CD14-positive monocyte (primary cell): ENCODE measurements around the gene MEMO1. TPM values are rescaled to one million over a fixed set of nuclear protein-coding genes. Genes with fewer than 3 reads are reported as not detected.

Experiments
- DNase-seq, 3 donors: peaks; one replicate each; pipeline ENCODE4 v3.0.0-alpha.2; 2011 to 2022
- H2AFZ ChIP-seq: 2 replicates; pipeline ENCODE4 v1.6.0; 2012; ENCODE audit warnings: mild to moderate bottlenecking, low read depth, low read length, inconsistent platforms; ENCODE audit not compliant: insufficient read depth, poor library complexity, severe bottlenecking
- H3K27ac ChIP-seq, 2 donors: 1 replicate in 1 of 2; 2 replicates in 1 of 2; pipeline ENCODE4 v1.5.1; 2012 to 2013; ENCODE audit warnings: low read length in 2 of 2, control low read depth in 1 of 2, inconsistent platforms in 1 of 2, low read depth in 1 of 2, mild to moderate bottlenecking in 1 of 2
- H3K27me3 ChIP-seq, 2 donors: one replicate each; pipeline versions ENCODE4 v1.6.0 to v1.6.1; 2011 to 2013; ENCODE audit warnings: low read length in 2 of 2; ENCODE audit not compliant: control insufficient read depth in 2 of 2, insufficient read depth in 2 of 2
- H3K36me3 ChIP-seq, 2 donors: replicated peaks in 1 of 2; 1 replicate in 1 of 2; 2 replicates in 1 of 2; pipeline versions ENCODE4 v1.5.1 to v1.6.1; 2012 to 2013; ENCODE audit warnings: low read length in 2 of 2, control low read depth in 1 of 2, inconsistent platforms in 1 of 2, mild to moderate bottlenecking in 1 of 2; ENCODE audit not compliant: insufficient read depth in 2 of 2, control insufficient read depth in 1 of 2
- H3K4me1 ChIP-seq, 2 donors: 1 replicate in 1 of 2; 2 replicates in 1 of 2; pipeline versions ENCODE4 v1.5.1 to v1.6.1; 2012 to 2013; ENCODE audit warnings: low read length in 2 of 2, control low read depth in 1 of 2, inconsistent platforms in 1 of 2, mild to moderate bottlenecking in 1 of 2, moderate library complexity in 1 of 2; ENCODE audit not compliant: insufficient read depth in 2 of 2, control insufficient read depth in 1 of 2
- H3K4me2 ChIP-seq: replicated peaks from 2 replicates; pipeline ENCODE3; 2012; ENCODE audit warnings: low read length, moderate library complexity, mild to moderate bottlenecking; ENCODE audit not compliant: poor library complexity, severe bottlenecking; ENCODE audit errors: extremely low read depth
- H3K4me3 ChIP-seq, 3 experiments: fragments of 200-600 bp in 1 of 3; sonication (generic) in 1 of 3; replicated peaks in 1 of 3; 1 replicate in 2 of 3; 2 replicates in 1 of 3; pipeline ENCODE4 v1.5.1; 2011 to 2013; ENCODE audit warnings: low read length in 3 of 3, mild to moderate bottlenecking in 3 of 3, control low read depth in 2 of 3, low read depth in 2 of 3, inconsistent platforms in 1 of 3, moderate library complexity in 1 of 3
- H3K79me2 ChIP-seq: 2 replicates; pipeline ENCODE4 v1.6.0; 2012; ENCODE audit warnings: mild to moderate bottlenecking, control low read depth, inconsistent platforms, low read length, moderate library complexity; ENCODE audit not compliant: insufficient read depth
- H3K9ac ChIP-seq: 2 replicates; pipeline ENCODE4 v1.6.0; 2017; ENCODE audit warnings: low read length, mild to moderate bottlenecking; ENCODE audit not compliant: insufficient read depth, poor library complexity, severe bottlenecking
- H3K9me3 ChIP-seq, 2 donors: replicated peaks in 1 of 2; 1 replicate in 1 of 2; 2 replicates in 1 of 2; pipeline versions ENCODE4 v1.5.1 to v1.6.1; 2012 to 2013; ENCODE audit warnings: low read length in 2 of 2, control low read depth in 1 of 2; ENCODE audit not compliant: control insufficient read depth in 1 of 2, insufficient read depth in 1 of 2
- H4K20me1 ChIP-seq: 2 replicates; pipeline ENCODE4 v1.6.0; 2012; ENCODE audit warnings: mild to moderate bottlenecking, low read length, control low read depth, moderate library complexity; ENCODE audit not compliant: insufficient read depth
- H3K27ac Mint-ChIP-seq, 7 donors: one replicate each; pipeline ENCODE4 v1.8.0; 2020; ENCODE audit warnings: mild to moderate bottlenecking in 7 of 7, mixed read lengths in 7 of 7, moderate library complexity in 6 of 7, inconsistent platforms in 2 of 7
- H3K27me3 Mint-ChIP-seq, 3 donors: one replicate each; pipeline ENCODE4 v1.8.0; 2021 to 2022; ENCODE audit warnings: low read depth in 3 of 3, mild to moderate bottlenecking in 3 of 3, mixed read lengths in 3 of 3, moderate library complexity in 3 of 3, inconsistent platforms in 1 of 3
- H3K36me3 Mint-ChIP-seq, 2 donors: one replicate each; pipeline ENCODE4 v1.8.0; 2020; ENCODE audit warnings: mixed read lengths in 2 of 2, inconsistent platforms in 1 of 2, mild to moderate bottlenecking in 1 of 2
- H3K4me1 Mint-ChIP-seq: one replicate; pipeline ENCODE4 v1.8.0; 2020; ENCODE audit warnings: mild to moderate bottlenecking, mixed read lengths
- H3K4me3 Mint-ChIP-seq, 2 donors: one replicate each; pipeline ENCODE4 v1.8.0; 2020; ENCODE audit warnings: mild to moderate bottlenecking in 2 of 2, mixed read lengths in 2 of 2, moderate library complexity in 1 of 2
- H3K9me3 Mint-ChIP-seq, 7 donors: one replicate each; pipeline ENCODE4 v1.8.0; 2020 to 2022; ENCODE audit warnings: mixed read lengths in 7 of 7, mild to moderate bottlenecking in 6 of 7, moderate library complexity in 6 of 7, inconsistent platforms in 2 of 7
- WGBS: methylation state at CpG from one replicate; pipeline ENCODE4 v1.1.5; 2013; ENCODE audit warnings: missing lambda C conversion rate; ENCODE audit not compliant: insufficient coverage; 5-methylcytosine and 5-hydroxymethylcytosine counted together
- intact Hi-C, 2 donors: fragments of 100-400 bp; cut with micrococcal nuclease; formaldehyde crosslinking; loops; one replicate each; pipeline versions ENCODE4 v1.15.0 to v1.15.1; 2023
- polyA plus RNA-seq, 3 donors: library from polyadenylated mRNA; depleted of rRNA in 1 of 3; unstranded in 2 of 3; stranded (reverse) in 1 of 3; fragments of 300-500 nt in 2 of 3; fragments of >200 nt in 1 of 3; fragmentation: Illumina TruSeq in 2 of 3; gene quantifications; 1 replicate in 2 of 3; 2 replicates in 1 of 3; pipeline ENCODE4 v1.2.3, GENCODE V29; 2012 to 2021
- TF ChIP-seq, protein P1 (sequence below): fragments of 200-600 bp; IDR thresholded peaks from one replicate; pipeline ENCODE4 v1.8.0; 2022; ENCODE audit warnings: antibody characterized with exemption, mild to moderate bottlenecking

Gene MEMO1
- polyA plus RNA-seq, 3 donors, result 49.5 to 63.7 (median 57.0) TPM

DNA sequence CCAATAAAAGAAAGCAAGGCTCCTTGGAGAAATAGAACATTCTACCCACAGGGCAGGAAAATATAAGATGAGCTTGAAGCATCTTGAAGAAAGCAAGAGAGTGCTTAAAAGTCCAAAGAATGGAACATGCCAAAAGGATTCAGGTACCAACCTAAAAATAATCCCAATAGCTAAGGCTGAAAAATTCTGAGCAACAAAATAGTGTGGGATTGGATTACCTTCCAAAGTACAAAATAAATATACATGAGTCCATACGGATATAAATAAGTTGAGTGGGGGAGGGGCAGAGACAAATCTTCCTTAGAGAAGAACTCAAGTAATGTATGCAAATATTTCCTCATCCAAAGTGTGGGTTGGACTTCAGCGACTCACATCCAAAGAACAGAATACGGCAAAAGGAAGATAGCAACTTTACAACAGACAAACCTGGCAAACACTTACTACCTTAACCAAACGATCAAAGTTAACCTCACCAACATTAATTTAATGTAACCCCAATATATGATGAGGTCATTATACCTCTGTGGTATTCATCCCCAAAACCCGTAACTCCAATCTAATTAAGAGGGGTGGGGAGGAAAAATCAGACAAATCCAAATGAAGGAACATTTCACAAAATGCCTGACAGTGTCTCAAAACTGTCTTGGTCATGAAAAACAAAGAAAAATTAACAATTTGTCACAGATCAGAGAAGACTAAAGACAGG, 26.9 kb downstream of the MEMO1 start:
- peaks cover 4 to 12% of the 10 kb centered on the region in 2 donors for H3K36me3 ChIP-seq
- H3K9me3 Mint-ChIP-seq, result peaks cover 0 to 1% (median 0%) of the 10 kb centered on the region in 7 donors
- H3K4me1 Mint-ChIP-seq, result peaks cover 24% of the 10 kb centered on the region
- H3K79me2 ChIP-seq, result peaks cover 100% of the 10 kb centered on the region
- H3K27me3 Mint-ChIP-seq, result no peaks in the 10 kb centered on the region
- H3K4me1 ChIP-seq, result peaks cover 3 to 7% of the 10 kb centered on the region in 2 donors
- H3K9me3 ChIP-seq, result no peaks in the 10 kb centered on the region
- H3K9ac ChIP-seq, result no peak overlapping the region
- H3K27ac ChIP-seq, result peak overlapping the region in 1 of 2 donors; percentile 32
- H3K36me3 Mint-ChIP-seq, result peaks cover 6 to 36% of the 10 kb centered on the region in 2 donors
- no peak overlapping the region for H3K4me2 ChIP-seq
- H4K20me1 ChIP-seq, result peaks cover 96% of the 10 kb centered on the region
- WGBS, result 93% methylated on average over 2 of the region's 5 CpGs
- peak overlapping the region in 3 of 7 donors; percentile 21 to 64 (median 58) for H3K27ac Mint-ChIP-seq
- no peak for DNase-seq
- no peak overlapping the region for H3K4me3 ChIP-seq
- intact Hi-C loops, result no loop called here
- H3K4me3 Mint-ChIP-seq, result no peak overlapping the region
- TF ChIP-seq, protein P1, sequence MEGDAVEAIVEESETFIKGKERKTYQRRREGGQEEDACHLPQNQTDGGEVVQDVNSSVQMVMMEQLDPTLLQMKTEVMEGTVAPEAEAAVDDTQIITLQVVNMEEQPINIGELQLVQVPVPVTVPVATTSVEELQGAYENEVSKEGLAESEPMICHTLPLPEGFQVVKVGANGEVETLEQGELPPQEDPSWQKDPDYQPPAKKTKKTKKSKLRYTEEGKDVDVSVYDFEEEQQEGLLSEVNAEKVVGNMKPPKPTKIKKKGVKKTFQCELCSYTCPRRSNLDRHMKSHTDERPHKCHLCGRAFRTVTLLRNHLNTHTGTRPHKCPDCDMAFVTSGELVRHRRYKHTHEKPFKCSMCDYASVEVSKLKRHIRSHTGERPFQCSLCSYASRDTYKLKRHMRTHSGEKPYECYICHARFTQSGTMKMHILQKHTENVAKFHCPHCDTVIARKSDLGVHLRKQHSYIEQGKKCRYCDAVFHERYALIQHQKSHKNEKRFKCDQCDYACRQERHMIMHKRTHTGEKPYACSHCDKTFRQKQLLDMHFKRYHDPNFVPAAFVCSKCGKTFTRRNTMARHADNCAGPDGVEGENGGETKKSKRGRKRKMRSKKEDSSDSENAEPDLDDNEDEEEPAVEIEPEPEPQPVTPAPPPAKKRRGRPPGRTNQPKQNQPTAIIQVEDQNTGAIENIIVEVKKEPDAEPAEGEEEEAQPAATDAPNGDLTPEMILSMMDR, result no peak
- no peaks in the 10 kb centered on the region for H3K27me3 ChIP-seq
- H2AFZ ChIP-seq, result no peak overlapping the region

DNA sequence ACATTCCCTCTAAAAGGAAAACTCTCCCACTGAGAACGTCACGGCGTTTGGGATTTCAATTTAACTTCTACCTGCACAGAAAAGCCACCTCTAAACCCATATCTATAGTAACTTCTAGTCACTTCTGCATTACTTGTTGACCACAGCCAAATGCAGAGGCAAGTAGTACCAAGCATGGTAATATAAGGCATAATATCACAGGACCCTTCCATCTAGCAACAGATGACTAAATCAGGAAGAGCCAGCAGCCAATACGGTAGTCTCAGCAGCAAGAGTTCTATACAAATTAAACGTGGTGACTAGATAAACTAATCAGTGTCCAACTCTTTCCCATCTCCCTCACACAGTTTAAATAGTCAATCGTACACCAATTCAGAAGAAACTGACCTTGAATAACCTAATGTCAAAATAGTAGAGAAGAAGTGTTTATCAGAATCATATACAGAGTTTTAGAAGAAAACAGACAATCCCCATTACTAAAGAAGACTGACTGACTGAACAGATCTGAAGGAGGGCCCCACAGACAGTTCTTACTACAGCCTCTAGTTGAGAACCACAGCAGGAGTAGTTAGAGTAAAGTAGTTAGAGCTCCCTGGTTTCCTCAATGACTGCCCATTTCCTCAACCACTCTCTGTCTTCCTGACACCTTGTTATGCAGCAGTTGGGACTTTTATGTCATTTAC, 30.0 kb downstream of the MEMO1 start:
- peak overlapping the region in 1 of 2 donors; percentile 52 for H3K4me3 Mint-ChIP-seq
- H3K9me3 Mint-ChIP-seq, result peaks cover 0 to 4% (median 0%) of the 10 kb centered on the region in 7 donors
- peaks cover 7 to 26% of the 10 kb centered on the region in 2 donors for H3K36me3 Mint-ChIP-seq
- H3K27me3 ChIP-seq, result no peaks in the 10 kb centered on the region
- no peak overlapping the region for H3K4me2 ChIP-seq
- H3K4me3 ChIP-seq, result no peak overlapping the region
- H3K79me2 ChIP-seq, result peaks cover 100% of the 10 kb centered on the region
- no peak overlapping the region for H2AFZ ChIP-seq
- TF ChIP-seq, protein P1, result no peak
- whole genome bisulfite sequencing, result 54% methylated on average over 4 of the region's 6 CpGs
- peak; percentile 45 to 67 (median 65) for DNase-seq
- peak overlapping the region in 1 of 2 donors; percentile 70 for H3K27ac ChIP-seq
- H3K9me3 ChIP-seq, result no peaks in the 10 kb centered on the region
- no peaks in the 10 kb centered on the region for H3K27me3 Mint-ChIP-seq
- H3K27ac Mint-ChIP-seq, result peak overlapping the region; percentile 70 to 86 (median 73)
- H3K36me3 ChIP-seq, result peaks cover 4 to 7% of the 10 kb centered on the region in 2 donors
- H3K9ac ChIP-seq, result no peak overlapping the region
- peaks cover 28% of the 10 kb centered on the region for H3K4me1 Mint-ChIP-seq
- H3K4me1 ChIP-seq, result peaks cover 3 to 7% of the 10 kb centered on the region in 2 donors
- H4K20me1 ChIP-seq, result peaks cover 92% of the 10 kb centered on the region
- intact Hi-C loops, result no loop called here
